HepG2 (cell line): Measurements from ENCODE around the gene ZXDC. TPM values are rescaled to one million over a fixed set of nuclear protein-coding genes. Genes with fewer than 3 reads are reported as not detected.
A peak's percentile ranks its signal among the peaks of the same experiment; 100 is the strongest.

Experiments used
- ELF4 ChIP-seq: sonication (generic); formaldehyde crosslinking; IDR thresholded peaks from 2 replicates; pipeline ENCODE4 v1.5.0; 2020; ENCODE audit warnings: missing genetic modification reagents, mild to moderate bottlenecking, moderate library complexity, borderline replicate concordance
- HNF1B ChIP-seq: sonication (generic); formaldehyde crosslinking; IDR thresholded peaks from 2 replicates; pipeline ENCODE4 v1.5.1; 2020; ENCODE audit warnings: mild to moderate bottlenecking, moderate library complexity, missing genetic modification reagents
- KLF16 ChIP-seq, 2 experiments: sonication (generic) in 1 of 2; formaldehyde crosslinking in 1 of 2; IDR thresholded peaks; 2 replicates each; pipeline versions ENCODE4 v1.6.1 to v1.8.0; 2016 to 2023; ENCODE audit warnings: missing genetic modification reagents in 2 of 2, missing compliant biosample characterization in 1 of 2
- MEIS2 ChIP-seq: sonication (generic); formaldehyde crosslinking; IDR thresholded peaks from 2 replicates; pipeline ENCODE4 v1.9.0; 2021; ENCODE audit warnings: mild to moderate bottlenecking, missing genetic modification reagents
- RFXANK ChIP-seq: IDR thresholded peaks from 2 replicates; pipeline ENCODE4 v1.6.1; 2016
- SALL2 ChIP-seq: sonication (generic); formaldehyde crosslinking; IDR thresholded peaks from 2 replicates; pipeline ENCODE4 v1.8.1; 2023; ENCODE audit warnings: mild to moderate bottlenecking, missing genetic modification reagents, inconsistent platforms
- SNAPC2 ChIP-seq: sonication (generic); formaldehyde crosslinking; IDR thresholded peaks from 2 replicates; pipeline ENCODE4 v1.8.1; 2022; ENCODE audit warnings: mild to moderate bottlenecking, missing genetic modification reagents
- ZBTB40 ChIP-seq, 2 experiments: fragments of 450-650 bp in 1 of 2; sonication (generic) in 1 of 2; formaldehyde crosslinking in 1 of 2; IDR thresholded peaks; 2 replicates each; pipeline versions ENCODE4 v1.6.1 to v1.8.0; 2016 to 2022; ENCODE audit warnings: antibody characterized with exemption in 1 of 2, mild to moderate bottlenecking in 1 of 2, missing genetic modification reagents in 1 of 2
- ZNF224 ChIP-seq: sonication (generic); formaldehyde crosslinking; IDR thresholded peaks from 2 replicates; pipeline ENCODE4 v1.5.0; 2020; ENCODE audit warnings: mild to moderate bottlenecking, missing genetic modification reagents
- ZNF383 ChIP-seq: sonication (generic); formaldehyde crosslinking; IDR thresholded peaks from 2 replicates; pipeline ENCODE4 v1.4.0; 2020; ENCODE audit warnings: missing genetic modification reagents, mild to moderate bottlenecking, borderline replicate concordance
- ZNF431 ChIP-seq: sonication (generic); formaldehyde crosslinking; IDR thresholded peaks from 2 replicates; pipeline ENCODE4 v1.9.0; 2022; ENCODE audit warnings: missing genetic modification reagents, low read depth, mild to moderate bottlenecking, borderline replicate concordance
- ZNF672 ChIP-seq: sonication (generic); formaldehyde crosslinking; IDR thresholded peaks from 2 replicates; pipeline ENCODE4 v1.8.1; 2022; ENCODE audit warnings: missing genetic modification reagents
- polyA plus RNA-seq, 8 experiments: library from polyadenylated mRNA; depleted of rRNA in 3 of 8; stranded (reverse) in 7 of 8; unstranded in 1 of 8; fragments of >200 nt; fragmentation: Illumina TruSeq in 4 of 8; extraction: Trizol in 4 of 8; gene quantifications; 2 replicates each; pipeline versions ENCODE4 v1.2.1 to v1.2.3, GENCODE V29; 2011 to 2016; ENCODE audit warnings: low read depth in 4 of 8, missing spikeins in 1 of 8, mixed read lengths in 1 of 8; ENCODE audit not compliant: insufficient read depth in 1 of 8
- total RNA-seq, 5 experiments: library from RNA; depleted of rRNA; stranded (reverse); fragments of >200 nt; fragmentation: Illumina TruSeq; extraction: Trizol; gene quantifications; 2 replicates each; pipeline ENCODE4 v1.2.3, GENCODE V29; 2016; ENCODE audit warnings: low read depth in 1 of 5
- TF ChIP-seq, protein P1 (sequence below): sonication (generic); formaldehyde crosslinking; IDR thresholded peaks from 2 replicates; pipeline ENCODE4 v1.4.0; 2020; ENCODE audit warnings: missing genetic modification reagents, borderline replicate concordance
- TF ChIP-seq, protein P2 (sequence below): sonication (generic); formaldehyde crosslinking; IDR thresholded peaks from 2 replicates; pipeline ENCODE4 v1.8.1; 2022; ENCODE audit warnings: mild to moderate bottlenecking, missing genetic modification reagents

The ZXDC gene
- total and polyA plus RNA-seq, 2 of the 13 experiments (the other 11 are each of a cell fraction or from before 2014, with no cell fraction given), result 17.6 to 21.2 TPM

DNA sequence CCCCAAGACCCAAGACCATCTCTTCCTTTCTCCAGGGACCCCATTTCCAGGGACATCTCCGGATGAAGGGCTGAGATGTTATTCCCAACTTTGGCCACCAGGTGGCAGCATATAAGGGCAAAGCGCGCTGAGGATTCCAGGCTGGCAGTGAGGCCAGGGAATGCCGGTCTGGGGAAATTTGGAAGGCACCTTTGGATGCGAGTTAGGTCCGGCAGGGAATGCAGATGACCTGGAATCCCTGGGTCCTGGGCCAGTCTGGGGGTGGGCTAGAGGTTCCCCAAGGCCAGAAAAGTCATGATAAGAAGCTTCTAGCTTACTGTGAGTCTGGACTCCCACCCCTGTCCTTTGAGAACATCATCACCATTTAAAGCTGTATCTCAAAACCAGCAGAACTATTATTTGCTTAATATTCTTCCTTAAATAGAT lies 46.7 kb upstream of the ZXDC start (continued):
- TF ChIP-seq ZNF431 (CRISPR knock-in tag) (no peak), SNAPC2 (CRISPR knock-in tag) (no peak), ELF4 (CRISPR knock-in tag) (no peak), ZNF672 (CRISPR knock-in tag) (no peak), KLF16 (CRISPR knock-in tag; IDR thresholded peaks at IDR 0.05) (no peak), SALL2 (CRISPR knock-in tag) (no peak), ZNF224 (no peak), MEIS2 (CRISPR knock-in tag) (no peak), ZBTB40 (IDR thresholded peaks at IDR 0.05) (no peak), ZBTB40 (CRISPR knock-in tag; IDR thresholded peaks at IDR 0.05) (no peak), RFXANK (no peak), HNF1B (CRISPR knock-in tag) (peak; percentile 51; the same call in 1 of the 2 replicates), ZNF383 (CRISPR knock-in tag) (no peak)
- TF ChIP-seq, protein P1, sequence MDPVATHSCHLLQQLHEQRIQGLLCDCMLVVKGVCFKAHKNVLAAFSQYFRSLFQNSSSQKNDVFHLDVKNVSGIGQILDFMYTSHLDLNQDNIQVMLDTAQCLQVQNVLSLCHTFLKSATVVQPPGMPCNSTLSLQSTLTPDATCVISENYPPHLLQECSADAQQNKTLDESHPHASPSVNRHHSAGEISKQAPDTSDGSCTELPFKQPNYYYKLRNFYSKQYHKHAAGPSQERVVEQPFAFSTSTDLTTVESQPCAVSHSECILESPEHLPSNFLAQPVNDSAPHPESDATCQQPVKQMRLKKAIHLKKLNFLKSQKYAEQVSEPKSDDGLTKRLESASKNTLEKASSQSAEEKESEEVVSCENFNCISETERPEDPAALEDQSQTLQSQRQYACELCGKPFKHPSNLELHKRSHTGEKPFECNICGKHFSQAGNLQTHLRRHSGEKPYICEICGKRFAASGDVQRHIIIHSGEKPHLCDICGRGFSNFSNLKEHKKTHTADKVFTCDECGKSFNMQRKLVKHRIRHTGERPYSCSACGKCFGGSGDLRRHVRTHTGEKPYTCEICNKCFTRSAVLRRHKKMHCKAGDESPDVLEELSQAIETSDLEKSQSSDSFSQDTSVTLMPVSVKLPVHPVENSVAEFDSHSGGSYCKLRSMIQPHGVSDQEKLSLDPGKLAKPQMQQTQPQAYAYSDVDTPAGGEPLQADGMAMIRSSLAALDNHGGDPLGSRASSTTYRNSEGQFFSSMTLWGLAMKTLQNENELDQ (CRISPR knock-in tag), result no peak
- TF ChIP-seq, protein P2, sequence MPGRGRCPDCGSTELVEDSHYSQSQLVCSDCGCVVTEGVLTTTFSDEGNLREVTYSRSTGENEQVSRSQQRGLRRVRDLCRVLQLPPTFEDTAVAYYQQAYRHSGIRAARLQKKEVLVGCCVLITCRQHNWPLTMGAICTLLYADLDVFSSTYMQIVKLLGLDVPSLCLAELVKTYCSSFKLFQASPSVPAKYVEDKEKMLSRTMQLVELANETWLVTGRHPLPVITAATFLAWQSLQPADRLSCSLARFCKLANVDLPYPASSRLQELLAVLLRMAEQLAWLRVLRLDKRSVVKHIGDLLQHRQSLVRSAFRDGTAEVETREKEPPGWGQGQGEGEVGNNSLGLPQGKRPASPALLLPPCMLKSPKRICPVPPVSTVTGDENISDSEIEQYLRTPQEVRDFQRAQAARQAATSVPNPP (CRISPR knock-in tag), result no peak
